H9 (cell line): Measurements from ENCODE around the gene ACOT8. TPM values are rescaled to one million over a fixed set of nuclear protein-coding genes. Genes with fewer than 3 reads are reported as not detected.
A peak's percentile ranks its signal among the peaks of the same experiment; 100 is the strongest.

ENCODE experiments used
- DNase-seq: peaks from one replicate; pipeline ENCODE4 v3.0.0-alpha.2; 2017
- H2AFZ ChIP-seq: one replicate; pipeline ENCODE4 v1.6.1; 2013; ENCODE audit warnings: mild to moderate bottlenecking, low read length, control low read depth, moderate library complexity
- H2AK5ac ChIP-seq: 2 replicates; pipeline ENCODE4 v1.6.1; 2013; ENCODE audit warnings: low read length, control low read depth, mixed read lengths; ENCODE audit not compliant: insufficient read length
- H2BK120ac ChIP-seq: one replicate; pipeline ENCODE4 v1.6.1; 2013; ENCODE audit warnings: low read depth, mild to moderate bottlenecking, low read length, control low read depth, inconsistent platforms; ENCODE audit not compliant: poor library complexity, severe bottlenecking
- H2BK12ac ChIP-seq: 2 replicates; pipeline ENCODE4 v1.6.1; 2013; ENCODE audit warnings: low read length, control low read depth, mixed read lengths, low read depth; ENCODE audit not compliant: insufficient read length
- H2BK15ac ChIP-seq: 2 replicates; pipeline ENCODE4 v1.6.1; 2013; ENCODE audit warnings: low read depth, low read length, control low read depth
- H2BK20ac ChIP-seq: one replicate; pipeline ENCODE4 v1.6.1; 2013; ENCODE audit warnings: low read depth, mild to moderate bottlenecking, low read length, control low read depth, inconsistent platforms; ENCODE audit not compliant: poor library complexity, severe bottlenecking
- H2BK5ac ChIP-seq: 2 replicates; pipeline ENCODE4 v1.6.1; 2013; ENCODE audit warnings: low read length, control low read depth, mixed read lengths; ENCODE audit not compliant: insufficient read length
- H3K14ac ChIP-seq: 2 replicates; pipeline ENCODE4 v1.6.1; 2013; ENCODE audit warnings: low read length, control low read depth; ENCODE audit not compliant: insufficient read depth
- H3K18ac ChIP-seq: 2 replicates; pipeline ENCODE4 v1.6.1; 2013; ENCODE audit warnings: low read depth, mild to moderate bottlenecking, mixed read lengths, low read length, control low read depth; ENCODE audit not compliant: insufficient read length
- H3K23ac ChIP-seq: 2 replicates; pipeline ENCODE4 v1.6.1; 2013; ENCODE audit warnings: low read length, control low read depth, mixed read lengths, low read depth; ENCODE audit not compliant: insufficient read length
- H3K23me2 ChIP-seq: 2 replicates; pipeline ENCODE4 v1.6.1; 2013; ENCODE audit warnings: low read depth, mild to moderate bottlenecking, mixed read lengths, low read length, control low read depth; ENCODE audit not compliant: insufficient read length, poor library complexity, severe bottlenecking
- H3K27ac ChIP-seq: 2 replicates; pipeline ENCODE4 v1.5.1; 2013; ENCODE audit warnings: low read length, control low read depth, mixed read lengths, low read depth; ENCODE audit not compliant: insufficient read length
- H3K27me3 ChIP-seq: 2 replicates; pipeline ENCODE4 v1.6.1; 2013; ENCODE audit warnings: low read length, control low read depth, inconsistent platforms; ENCODE audit not compliant: insufficient read depth
- H3K4ac ChIP-seq: 2 replicates; pipeline ENCODE4 v1.6.1; 2013; ENCODE audit warnings: low read depth, mild to moderate bottlenecking, control low read depth, inconsistent platforms, low read length, moderate library complexity
- H3K4me1 ChIP-seq: 2 replicates; pipeline ENCODE4 v1.6.1; 2013; ENCODE audit warnings: low read length, control low read depth, inconsistent platforms; ENCODE audit not compliant: insufficient read depth
- H3K4me2 ChIP-seq: 2 replicates; pipeline ENCODE4 v1.6.1; 2013; ENCODE audit warnings: low read length, control low read depth, mixed read lengths; ENCODE audit not compliant: insufficient read length, insufficient read depth
- H3K56ac ChIP-seq: 2 replicates; pipeline ENCODE4 v1.6.1; 2013; ENCODE audit warnings: low read depth, mild to moderate bottlenecking, mixed read lengths, low read length, control low read depth; ENCODE audit not compliant: insufficient read length
- H3K79me1 ChIP-seq: 2 replicates; pipeline ENCODE4 v1.6.1; 2013; ENCODE audit warnings: low read depth, mild to moderate bottlenecking, moderate library complexity, low read length, control low read depth, inconsistent platforms; ENCODE audit not compliant: insufficient read depth, poor library complexity, severe bottlenecking
- H3K79me2 ChIP-seq: 2 replicates; pipeline ENCODE4 v1.6.1; 2013; ENCODE audit warnings: low read length, control low read depth, inconsistent platforms; ENCODE audit not compliant: insufficient read depth
- H3K9ac ChIP-seq: 2 replicates; pipeline ENCODE4 v1.6.1; 2013; ENCODE audit warnings: low read length, control low read depth, mixed read lengths; ENCODE audit not compliant: insufficient read length; ENCODE audit errors: extremely low read depth
- H3K9me3 ChIP-seq: one replicate; pipeline ENCODE4 v1.6.1; 2013; ENCODE audit warnings: low read depth, low read length, inconsistent platforms; ENCODE audit not compliant: control insufficient read depth
- H3T11ph ChIP-seq: one replicate; pipeline ENCODE4 v1.6.1; 2013; ENCODE audit warnings: mild to moderate bottlenecking, low read length, control low read depth, inconsistent platforms
- H4K20me1 ChIP-seq: one replicate; pipeline ENCODE4 v1.6.1; 2013; ENCODE audit not compliant: control insufficient read depth, insufficient read length, insufficient read depth
- H4K5ac ChIP-seq: 2 replicates; pipeline ENCODE4 v1.6.1; 2013; ENCODE audit warnings: low read depth, mild to moderate bottlenecking, mixed read lengths, low read length, control low read depth; ENCODE audit not compliant: insufficient read length
- H4K8ac ChIP-seq: replicated peaks from 2 replicates; pipeline ENCODE4 v1.6.1; 2013; ENCODE audit warnings: low read length, control low read depth, mixed read lengths, low read depth; ENCODE audit not compliant: insufficient read length
- H4K91ac ChIP-seq: 2 replicates; pipeline ENCODE4 v1.6.1; 2013; ENCODE audit warnings: low read depth, mild to moderate bottlenecking, moderate library complexity, mixed read lengths, low read length, control low read depth; ENCODE audit not compliant: insufficient read length
- H3K27ac Mint-ChIP-seq, 3 experiments: 2 replicates in 2 of 3; 3 replicates in 1 of 3; pipeline ENCODE4 v1.8.0; 2020 to 2021; ENCODE audit warnings: mixed read lengths in 3 of 3, mild to moderate bottlenecking in 1 of 3, moderate library complexity in 1 of 3
- H3K27me3 Mint-ChIP-seq: 2 replicates; pipeline ENCODE4 v1.8.0; 2021; ENCODE audit warnings: low read depth, mild to moderate bottlenecking, moderate library complexity, mixed read lengths
- H3K36me3 Mint-ChIP-seq, 3 experiments: 2 replicates in 2 of 3; 3 replicates in 1 of 3; pipeline ENCODE4 v1.8.0; 2020 to 2021; ENCODE audit warnings: low read depth in 3 of 3, mixed read lengths in 3 of 3; ENCODE audit not compliant: insufficient read depth in 1 of 3
- H3K4me1 Mint-ChIP-seq, 2 experiments: 2 replicates each; pipeline ENCODE4 v1.8.0; 2020; ENCODE audit warnings: mixed read lengths in 2 of 2
- H3K4me3 Mint-ChIP-seq, 2 experiments: 2 replicates in 1 of 2; 3 replicates in 1 of 2; pipeline ENCODE4 v1.8.0; 2020 to 2021; ENCODE audit warnings: mild to moderate bottlenecking in 2 of 2, mixed read lengths in 2 of 2, moderate library complexity in 1 of 2
- H3K9me3 Mint-ChIP-seq, 2 experiments: 2 replicates in 1 of 2; 3 replicates in 1 of 2; pipeline ENCODE4 v1.8.0; 2020; ENCODE audit warnings: mild to moderate bottlenecking in 2 of 2, mixed read lengths in 2 of 2, moderate library complexity in 1 of 2
- CTCF ChIP-seq: fragments of 200-600 bp; sonication (generic); conservative IDR thresholded peaks from 3 replicates; pipeline ENCODE4 v1.8.0; 2021; ENCODE audit warnings: antibody characterized with exemption, mild to moderate bottlenecking
- WGBS: extraction: QIAGEN DNeasy Blood & Tissue Kit; methylation state at CpG from one replicate; pipeline ENCODE4 v1.1.7; 2013; ENCODE audit warnings: missing lambda C conversion rate, low lambda C conversion rate, mixed read lengths; ENCODE audit not compliant: insufficient read length; ENCODE audit errors: extremely low coverage; 5-methylcytosine and 5-hydroxymethylcytosine counted together
- long read RNA-seq: library from polyadenylated mRNA; unstranded; transcript quantifications from one replicate; pipeline ENCODE4 v2.0.0, GENCODE V29; 2020
- total RNA-seq: library from RNA; stranded (reverse); gene quantifications from 2 replicates; pipeline ENCODE4 v1.2.1, GENCODE V29; 2021

The ACOT8 gene
- 26.7 and 30.3 TPM in 2 replicates for total RNA-seq
- long read RNA-seq, transcript ACOT8-204 (6 exons, 1,197 nt): minor isoform, 9 of 137 reads
- long read RNA-seq, transcript ACOT8-201 (6 exons, 1,168 nt): major isoform, 87 of 137 reads
- long read RNA-seq, transcript ACOT8-207 (4 exons, 1,268 nt): minor isoform, 18 of 137 reads
- long read RNA-seq, partial matches to known transcripts: 7 of 137 reads
- long read RNA-seq, other reads (novel, unspliced or antisense): 8 of 137 reads

GRCh38 chr20:45857114-45857881 is at the start of gene ACOT8, which contains the start of gene ZSWIM3:
ACOT8 (minus strand) TSS chr20:45857392; CDS start chr20:45857315, 77 bp downstream.
ZSWIM3 (plus strand) TSS chr20:45857614; CDS start chr20:45857826, 212 bp downstream.
- Histone ChIP-seq H3K79me2 (peaks cover 3% of the 10 kb centered on the region; the same call in 1 of the 2 replicates), H3K79me1 (no peaks in the 10 kb centered on the region), H2BK12ac (no peak within 1 kb of the TSS), H3K27me3 (no peaks in the 10 kb centered on the region), H3K18ac (no peak within 1 kb of the TSS), H3K23me2 (peaks cover 5% of the 10 kb centered on the region), H2BK5ac (no peak within 1 kb of the TSS), H3K9ac (peak within 1 kb of the TSS; percentile 72), H2BK20ac (no peak within 1 kb of the TSS), H3K4me2 (peak within 1 kb of the TSS; percentile 97), H3K9me3 (no peaks in the 10 kb centered on the region), H4K20me1 (peaks cover 2% of the 10 kb centered on the region), H2BK15ac (no peak within 1 kb of the TSS), H3K23ac (no peak within 1 kb of the TSS), H3T11ph (no peak within 1 kb of the TSS), H3K27ac (no peak within 1 kb of the TSS), H3K56ac (no peak within 1 kb of the TSS), H4K91ac (no peak within 1 kb of the TSS), H2AFZ (no peak within 1 kb of the TSS), H2AK5ac (no peak within 1 kb of the TSS), H3K4me1 (peaks cover 14% of the 10 kb centered on the region; the same call in 1 of the 2 replicates), H4K8ac (no peak within 1 kb of the TSS), H2BK120ac (no peak within 1 kb of the TSS), H3K4ac (no peak within 1 kb of the TSS), H4K5ac (no peak within 1 kb of the TSS), H3K14ac (peak within 1 kb of the TSS; percentile 70; the same call in 1 of the 2 replicates)
- peaks cover 54 to 59% of the 10 kb centered on the region in 2 experiments for H3K4me1 Mint-ChIP-seq
- TF ChIP-seq CTCF: no peak
- H3K4me3 Mint-ChIP-seq: peak within 1 kb of the TSS; percentile 90 to 93
- no peaks in the 10 kb centered on the region for H3K9me3 Mint-ChIP-seq
- WGBS: no CpG with 5 or more reads among the region's 36 CpGs
- H3K36me3 Mint-ChIP-seq: peaks cover 5 to 11% (median 8%) of the 10 kb centered on the region in 3 experiments; a peak in 5 of 7 replicates
- peak within 1 kb of the TSS; percentile 95 to 99 (median 96) for H3K27ac Mint-ChIP-seq
- DNase-seq: peak; percentile 99
- no peaks in the 10 kb centered on the region for H3K27me3 Mint-ChIP-seq
